ENCODE measurements around the gene RSRC2.
"Not testable (repeated sequence)": the region's sequence is repeated elsewhere in the genome, so short reads cannot be mapped to it uniquely, and the experiment has no call there.

RSRC2 gene

DNA sequence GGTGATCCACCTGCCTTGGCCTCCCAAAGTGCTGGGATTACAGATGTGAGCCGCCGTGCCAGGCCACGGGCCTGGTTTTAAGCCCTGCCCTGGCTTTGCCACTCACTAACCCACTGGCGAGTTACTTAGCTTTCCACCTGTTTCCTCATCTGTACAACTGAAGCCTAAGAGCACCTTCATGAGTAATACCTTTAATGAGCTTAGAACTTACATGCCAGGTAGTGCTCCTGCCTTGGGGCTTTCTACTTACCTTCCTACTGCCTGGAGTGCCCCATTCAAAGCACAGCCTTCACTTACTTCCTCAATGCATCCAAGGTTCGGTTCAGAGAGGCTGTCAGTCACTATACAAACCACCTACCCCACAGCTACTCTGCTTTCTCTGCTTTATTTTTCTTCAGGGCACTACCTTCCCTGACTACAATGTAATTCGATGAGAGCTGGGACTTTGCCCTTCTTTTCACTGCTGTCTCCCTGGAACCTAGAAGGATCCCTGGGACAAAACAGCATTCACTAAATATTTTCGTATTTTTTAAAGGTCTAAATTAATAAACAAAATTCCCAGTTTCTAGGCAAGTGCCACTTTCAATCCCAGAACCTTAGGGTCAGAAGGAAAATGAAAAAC is 39.8 kb downstream of the RSRC2 start:
- no peak overlapping the region for H3K4me3 ChIP-seq (ENCODE audit: low read depth, low read length)

DNA sequence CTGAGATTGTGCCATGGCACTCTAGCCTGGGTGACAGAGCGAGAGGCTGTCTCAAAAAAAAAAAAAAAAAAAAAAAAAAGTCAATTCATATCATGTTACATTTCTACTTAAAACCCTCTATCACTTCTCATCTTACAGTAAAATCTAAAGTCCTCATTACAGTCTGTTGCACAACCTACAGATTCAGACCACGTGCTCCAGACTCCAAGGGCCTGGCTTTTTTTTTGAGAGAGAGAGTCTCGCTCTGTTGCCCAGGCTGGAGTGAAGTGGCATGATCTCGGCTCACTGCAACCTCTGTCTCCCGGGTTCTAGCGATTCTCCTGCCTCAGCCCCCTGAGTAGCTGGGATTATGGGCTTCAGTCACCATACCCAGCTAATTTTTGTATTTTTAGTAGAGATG is 40.4 kb downstream of the RSRC2 start:
- H3K4me3 ChIP-seq (ENCODE audit: low read depth, low read length) = not testable (repeated sequence)

DNA sequence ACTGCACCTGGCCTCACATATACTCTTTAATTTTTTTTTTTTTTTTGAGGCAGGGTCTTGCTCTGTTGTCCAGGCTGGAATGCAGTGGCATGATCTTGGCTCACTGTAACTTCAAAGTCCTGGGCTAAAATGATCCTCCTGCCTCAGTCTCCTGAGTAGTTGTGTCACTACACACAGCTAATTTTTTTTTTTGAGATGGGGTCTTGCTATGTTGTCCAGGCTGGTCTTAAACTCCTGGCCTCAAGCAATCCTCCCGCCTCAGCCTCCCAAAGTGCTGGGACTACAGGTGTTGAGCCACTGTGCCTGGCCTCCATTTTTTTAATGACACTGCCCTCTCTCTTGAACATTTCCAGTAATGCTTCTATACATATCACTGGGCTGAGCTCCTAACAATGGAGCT is 42.4 kb downstream of the RSRC2 start:
- H3K4me3 ChIP-seq (ENCODE audit: low read depth, low read length) = not testable (repeated sequence)

DNA sequence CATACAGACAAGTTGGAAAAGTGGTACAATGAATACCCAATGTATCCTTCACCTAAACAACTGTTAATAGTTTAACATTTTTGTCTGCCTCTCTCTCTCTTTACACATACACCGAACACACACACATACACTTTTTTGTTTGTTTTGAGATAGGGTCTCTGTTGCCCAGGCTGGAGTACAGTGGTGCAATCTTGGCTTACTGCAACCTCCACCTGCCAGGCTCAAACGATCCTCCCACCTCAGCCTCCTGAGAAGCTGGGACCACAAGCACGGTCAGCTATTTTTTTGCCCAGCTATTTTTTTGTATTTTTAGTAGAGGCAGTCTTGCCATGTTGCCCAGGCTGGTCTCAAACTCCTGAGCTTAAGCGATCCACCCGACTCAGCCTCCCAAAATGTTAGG is 42.8 kb downstream of the RSRC2 start:
- no peak overlapping the region for H3K4me3 ChIP-seq (ENCODE audit: low read depth, low read length)

DNA sequence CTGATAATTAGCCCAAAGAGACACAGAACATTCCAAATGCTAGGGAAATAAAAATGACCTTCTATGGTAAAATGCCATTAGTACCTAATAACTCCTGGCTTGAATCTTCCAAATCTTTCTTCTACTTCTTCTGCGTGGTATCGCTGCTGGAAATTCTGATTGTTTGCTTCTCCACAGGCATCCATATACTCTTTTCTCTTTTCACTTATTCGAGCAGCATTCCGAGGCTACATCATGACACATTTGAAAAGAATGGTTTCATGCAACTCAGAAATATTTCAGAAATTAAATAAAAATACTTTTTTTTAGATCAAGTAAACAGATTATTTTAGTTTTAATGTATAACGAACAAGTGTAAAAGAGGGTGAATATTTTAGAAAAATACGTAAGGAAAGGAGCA is 44.9 kb downstream of the RSRC2 start:
- no peak overlapping the region for H3K4me3 ChIP-seq (ENCODE audit: low read depth, low read length)

DNA sequence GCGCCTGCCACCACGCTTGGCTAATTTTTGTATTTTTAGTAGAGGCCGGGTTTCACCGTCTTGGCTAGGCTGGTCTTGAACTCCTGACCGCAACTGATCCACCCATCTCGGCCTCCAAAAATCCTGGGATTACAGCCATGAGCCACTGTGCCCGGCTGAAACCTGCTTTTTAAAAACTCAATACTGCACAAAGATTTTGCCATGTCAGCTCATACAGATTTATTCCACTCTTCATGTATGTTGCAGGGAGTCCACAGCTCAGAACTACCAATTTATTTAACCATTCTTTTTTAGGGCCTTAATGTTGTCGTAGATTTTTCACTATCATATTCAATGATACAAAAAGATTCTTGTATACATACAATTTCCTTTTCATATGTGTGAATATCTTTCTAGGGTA is 46.0 kb downstream of the RSRC2 start:
- no peak overlapping the region for H3K4me3 ChIP-seq (ENCODE audit: low read depth, low read length)

DNA sequence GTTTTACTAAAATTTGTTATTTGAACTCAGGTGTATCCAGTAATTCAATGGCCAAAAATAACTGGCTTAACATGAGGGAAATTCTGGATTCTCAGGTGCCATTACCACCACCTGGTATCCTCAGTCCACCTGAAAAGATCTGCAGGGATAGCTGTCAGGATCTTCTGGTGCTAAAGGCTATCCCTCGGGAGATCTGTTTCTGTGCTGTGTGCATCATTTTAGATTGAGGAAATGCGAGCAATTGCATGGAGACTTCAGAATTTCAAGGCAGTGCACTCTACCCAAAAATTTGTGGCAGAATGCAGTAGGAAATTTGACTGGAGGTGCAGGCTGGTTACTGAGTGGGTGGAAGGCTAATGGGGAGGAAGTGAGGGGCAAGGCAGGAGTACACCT is 52.4 kb downstream of the RSRC2 start:
- no peak overlapping the region for H3K4me3 ChIP-seq (ENCODE audit: low read depth, low read length)

DNA sequence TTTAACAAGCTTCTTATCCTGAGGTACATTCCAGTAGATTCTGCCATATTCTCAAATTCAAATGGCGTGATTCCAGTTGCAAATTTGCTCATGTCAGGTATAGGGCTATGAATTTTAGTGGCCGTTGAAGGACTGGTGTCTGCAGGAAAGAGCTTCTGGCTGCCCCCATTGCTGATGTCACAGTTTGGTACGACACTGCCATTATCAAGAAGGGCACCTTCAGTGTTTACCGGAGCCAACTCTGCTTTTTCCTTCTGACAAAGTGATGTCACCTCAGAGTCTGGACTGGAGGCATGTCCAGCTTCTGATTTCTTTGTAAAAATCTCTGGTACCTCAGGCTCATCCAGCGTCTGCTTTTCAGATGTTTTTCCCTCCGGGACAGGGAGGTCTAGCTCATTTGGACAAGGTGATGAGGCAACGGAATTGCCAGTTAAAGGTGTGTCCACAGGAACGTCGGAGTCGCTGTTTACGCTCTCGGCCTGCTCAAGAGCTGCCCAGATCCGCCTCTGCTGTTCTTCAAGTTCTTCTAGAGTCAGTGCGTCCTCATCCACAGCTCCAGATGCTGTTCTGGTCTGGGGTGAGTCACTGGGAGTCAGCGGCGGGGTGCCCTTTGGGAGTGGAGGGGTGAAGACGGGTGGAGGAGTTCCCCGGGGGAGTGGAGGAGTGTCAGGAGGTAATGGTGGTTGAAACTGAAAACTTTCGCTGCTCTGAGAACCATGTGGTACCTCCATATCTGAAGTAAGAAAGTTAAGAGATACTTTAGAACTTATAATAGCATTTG is 53.0 kb downstream of the RSRC2 start:
- no peak overlapping the region for H3K4me3 ChIP-seq (ENCODE audit: low read depth, low read length)

DNA sequence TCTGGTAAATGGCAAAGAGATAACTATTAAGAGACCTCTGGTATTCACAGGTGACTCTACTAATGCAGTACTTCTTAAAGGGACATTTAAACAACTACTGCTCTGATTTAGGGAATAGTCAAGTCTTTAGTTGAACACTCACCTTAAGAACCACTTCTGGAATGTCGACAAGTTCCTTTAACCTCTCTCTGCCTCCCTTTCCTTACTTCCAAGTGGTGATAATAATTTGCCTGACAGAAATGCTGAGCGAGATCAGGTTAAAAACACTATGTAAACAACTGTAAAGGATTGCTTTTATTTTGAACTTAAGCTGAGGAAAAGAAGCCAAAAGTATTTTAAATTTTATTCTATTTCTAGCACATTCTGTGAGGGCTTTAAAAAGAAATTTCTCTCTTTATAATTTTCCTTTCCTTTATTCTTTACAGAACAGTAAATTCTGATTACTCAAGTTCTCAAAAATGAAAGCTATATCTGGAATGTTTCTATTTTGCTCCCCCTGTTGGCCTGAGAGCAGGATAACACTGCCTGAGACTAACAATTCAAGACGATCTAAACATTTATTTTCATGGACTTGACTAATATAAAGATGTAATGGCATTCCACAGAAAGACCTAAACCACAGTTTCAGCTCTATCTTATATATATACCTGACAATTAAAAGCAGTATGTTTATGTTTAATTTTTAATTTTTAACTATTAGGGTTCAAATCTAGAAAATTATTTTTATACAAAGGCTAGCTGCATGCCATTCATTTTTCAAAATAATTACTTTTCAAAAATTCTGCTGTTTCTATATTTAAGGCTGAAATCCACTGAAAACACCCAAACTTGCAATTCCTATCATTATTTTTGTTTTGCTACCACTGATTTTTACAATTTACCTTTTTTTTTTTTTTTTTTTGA is 55.2 kb downstream of the RSRC2 start:
- H3K4me3 ChIP-seq (ENCODE audit: low read depth, low read length) = no peak overlapping the region

DNA sequence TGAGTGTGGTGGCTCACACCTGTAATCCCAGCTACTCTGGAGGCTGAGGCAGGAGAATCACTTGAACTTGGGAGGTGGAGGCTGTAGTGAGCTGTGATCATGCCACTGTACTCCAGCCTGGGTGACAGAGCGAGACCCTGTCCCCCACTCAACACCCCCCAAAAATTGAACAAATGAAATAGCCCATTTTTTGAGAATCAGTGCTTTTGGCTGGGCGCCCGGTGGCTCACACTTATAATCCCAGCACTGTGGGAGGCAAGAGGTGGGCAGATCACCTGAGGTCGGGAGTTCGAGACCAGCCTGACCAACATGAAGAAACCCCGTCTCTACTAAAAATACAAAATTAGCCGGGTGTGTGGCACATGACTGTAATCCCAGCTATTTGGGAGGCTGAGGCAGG is 56.2 kb downstream of the RSRC2 start:
- H3K4me3 ChIP-seq (ENCODE audit: low read depth, low read length) = not testable (repeated sequence)

DNA sequence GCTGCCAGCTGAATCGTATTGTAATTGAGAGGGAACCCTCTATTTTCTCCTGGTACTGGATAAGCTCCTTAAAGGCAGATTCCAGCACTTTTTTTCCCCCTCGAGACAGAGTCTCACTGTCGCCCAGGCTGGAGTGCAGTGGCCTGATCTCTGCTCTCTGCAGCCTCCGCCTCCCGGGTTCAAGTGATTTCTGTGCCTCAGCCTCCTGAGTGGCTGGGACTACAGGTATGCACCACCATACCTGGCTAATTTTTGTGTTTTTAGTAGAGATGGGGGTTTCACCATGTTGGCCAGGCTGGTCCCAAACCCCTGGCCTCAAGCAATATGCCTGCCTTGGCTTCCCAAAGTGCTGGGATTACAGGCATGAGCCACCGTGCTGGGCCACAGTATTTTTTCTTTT is 56.9 kb downstream of the RSRC2 start:
- H3K4me3 ChIP-seq (ENCODE audit: low read depth, low read length) = not testable (repeated sequence)

DNA sequence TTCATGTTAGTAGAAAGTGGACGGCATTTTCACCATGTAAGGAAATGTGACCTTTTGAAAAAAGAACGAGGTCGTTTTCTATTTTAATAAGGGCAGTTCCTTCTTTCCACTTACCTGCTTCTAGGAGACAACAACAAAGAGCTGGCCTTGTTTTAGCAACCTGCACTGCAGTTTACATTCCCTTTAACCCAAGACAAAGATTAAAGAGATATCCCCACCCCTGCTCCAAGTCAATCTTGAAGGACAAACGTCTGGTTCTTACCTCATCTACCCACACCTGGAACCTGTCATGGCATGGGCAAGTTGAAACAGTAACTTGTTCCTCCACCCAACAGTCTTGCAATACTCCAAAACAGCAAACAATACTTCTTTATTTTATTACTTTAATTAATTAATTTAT is 58.8 kb downstream of the RSRC2 start:
- no peak overlapping the region for H3K4me3 ChIP-seq (ENCODE audit: low read depth, low read length)

DNA sequence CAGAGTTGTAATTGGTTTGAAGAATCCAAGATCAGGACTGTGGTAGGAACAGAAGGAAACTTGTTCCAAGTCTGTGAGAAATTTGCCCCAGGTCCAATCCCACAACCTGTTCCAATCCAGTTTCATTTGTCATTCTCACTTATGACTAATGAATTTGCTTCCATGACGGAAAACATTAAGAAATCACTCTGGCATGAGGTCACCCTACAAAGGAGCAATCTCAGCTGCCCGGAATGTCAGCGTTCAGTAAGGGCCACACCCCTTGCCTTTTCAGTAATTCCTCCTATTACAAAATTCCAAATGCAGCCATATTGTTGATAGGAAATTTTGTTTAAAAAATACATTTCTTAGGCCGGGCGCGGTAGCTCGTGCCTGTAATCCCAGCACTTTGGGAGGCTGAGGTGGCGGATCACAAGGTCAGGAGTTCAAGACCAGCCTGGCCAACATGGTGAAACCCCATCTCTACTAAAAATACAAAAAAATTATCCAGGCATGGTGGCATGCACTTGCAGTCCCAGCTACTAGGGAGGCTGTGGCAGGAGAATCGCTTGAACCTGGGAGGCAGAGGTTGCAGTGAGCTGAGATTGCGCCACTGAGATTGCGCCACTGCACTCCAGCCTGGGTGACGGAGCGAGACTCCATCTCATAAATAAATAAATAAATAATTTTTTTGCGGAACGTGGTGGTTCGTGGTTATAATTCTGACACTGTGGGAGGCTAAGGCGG is 62.3 kb downstream of the RSRC2 start:
- not testable (repeated sequence) for H3K4me3 ChIP-seq (ENCODE audit: low read depth, low read length)

DNA sequence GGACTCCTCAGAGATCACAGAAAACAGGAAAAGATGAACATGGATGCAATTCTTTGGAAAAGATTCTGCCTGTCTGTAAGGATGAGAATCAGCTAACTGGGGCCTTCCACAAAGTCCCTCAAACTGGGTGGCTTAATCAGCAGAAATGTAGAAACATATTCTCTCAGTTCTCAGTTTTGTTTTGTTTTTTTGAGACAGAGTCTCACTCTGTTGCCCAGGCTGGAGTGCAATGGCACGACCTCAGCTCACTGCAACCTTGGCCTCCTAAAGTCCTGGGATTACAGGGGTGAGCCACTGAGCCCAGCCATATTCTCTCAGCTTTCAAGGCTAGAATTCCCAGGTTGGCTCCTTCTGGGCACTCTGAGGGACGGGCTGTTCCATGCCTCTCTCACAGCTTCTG is 66.1 kb downstream of the RSRC2 start:
- no peak overlapping the region for H3K4me3 ChIP-seq (ENCODE audit: low read depth, low read length)

DNA sequence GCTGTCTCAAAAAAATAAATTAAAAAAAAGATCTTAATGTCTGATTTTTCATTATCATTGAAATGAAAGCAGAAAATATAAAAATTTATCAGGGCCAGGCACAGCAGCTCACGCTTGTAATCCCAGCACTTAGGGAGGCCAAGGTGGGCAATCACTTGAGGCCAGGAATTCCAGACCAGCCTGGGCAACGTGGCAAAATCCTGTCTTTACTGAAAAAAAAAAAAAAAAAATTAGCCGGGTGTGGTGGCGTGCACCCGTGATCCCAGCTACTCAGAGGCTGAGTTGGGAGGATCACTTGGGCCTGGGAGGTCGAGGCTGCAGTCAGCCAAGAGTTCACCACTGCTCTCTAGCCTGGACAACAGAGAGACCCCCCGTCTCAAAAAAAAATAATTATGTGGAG is 66.7 kb downstream of the RSRC2 start:
- no peak overlapping the region for H3K4me3 ChIP-seq (ENCODE audit: low read depth, low read length)

DNA sequence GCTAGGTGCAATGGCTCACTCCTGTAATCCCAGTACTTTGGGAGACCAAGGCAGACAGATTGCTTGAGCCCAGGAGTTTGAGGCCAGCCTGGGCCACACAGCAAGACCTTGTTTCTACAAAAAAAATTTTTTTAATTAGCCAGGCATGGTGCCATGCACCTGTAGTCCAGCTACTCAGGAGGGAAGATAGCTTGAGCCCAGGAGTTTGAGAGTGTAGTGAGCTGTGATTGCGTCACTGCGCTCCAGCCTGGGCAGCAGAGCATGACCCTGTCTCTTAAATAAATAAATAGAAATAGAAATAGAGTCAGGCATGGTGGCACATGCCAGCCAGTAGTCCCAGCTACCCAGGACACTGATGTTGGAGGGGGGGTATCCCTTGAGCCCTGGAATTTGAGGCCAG is 67.5 kb downstream of the RSRC2 start:
- no peak overlapping the region for H3K4me3 ChIP-seq (ENCODE audit: low read depth, low read length)

DNA sequence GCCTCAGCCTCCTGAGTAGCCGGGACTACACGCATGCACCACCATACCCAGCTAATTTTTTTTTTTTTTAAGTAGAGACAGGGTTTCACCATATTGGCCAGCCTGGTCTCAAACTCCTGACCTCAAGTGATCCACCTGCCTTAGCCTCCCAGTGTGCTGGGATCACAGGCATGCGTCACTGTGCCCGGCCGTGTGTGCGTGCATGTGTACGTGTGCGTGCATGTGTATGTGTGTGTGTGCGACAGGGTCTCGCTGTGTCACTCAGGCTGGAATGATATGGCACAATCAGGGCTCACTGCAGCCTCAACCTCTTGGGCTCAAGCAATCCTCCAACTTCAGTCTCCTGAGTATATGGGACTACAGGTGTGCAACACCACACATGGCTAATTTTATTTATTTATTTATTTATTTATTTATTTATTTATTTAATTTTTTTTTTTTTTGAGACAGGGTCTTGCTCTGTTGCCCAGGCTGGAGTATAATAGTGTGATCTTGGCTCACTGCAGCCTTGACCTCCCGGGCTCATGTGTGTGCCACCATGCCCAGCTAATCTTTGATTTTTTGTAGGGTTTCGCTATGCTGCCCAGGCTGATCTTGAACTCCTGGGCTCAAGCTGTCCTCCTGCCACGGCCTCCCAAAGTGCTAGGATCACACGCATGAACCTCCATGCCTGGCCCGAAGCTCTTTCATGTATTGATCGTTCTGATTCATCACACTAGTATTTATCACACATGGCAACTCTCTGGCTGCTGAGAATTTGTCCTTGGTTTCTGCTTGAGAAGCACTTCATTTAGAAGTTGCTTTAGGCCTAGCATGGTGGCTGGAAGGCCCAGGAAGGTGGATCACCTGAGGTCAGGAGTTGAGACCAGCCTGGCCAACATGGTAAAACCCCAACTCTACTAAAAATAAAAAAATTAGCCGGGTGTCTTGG is 68.4 kb downstream of the RSRC2 start:
- no peak overlapping the region for H3K4me3 ChIP-seq (ENCODE audit: low read depth, low read length)

DNA sequence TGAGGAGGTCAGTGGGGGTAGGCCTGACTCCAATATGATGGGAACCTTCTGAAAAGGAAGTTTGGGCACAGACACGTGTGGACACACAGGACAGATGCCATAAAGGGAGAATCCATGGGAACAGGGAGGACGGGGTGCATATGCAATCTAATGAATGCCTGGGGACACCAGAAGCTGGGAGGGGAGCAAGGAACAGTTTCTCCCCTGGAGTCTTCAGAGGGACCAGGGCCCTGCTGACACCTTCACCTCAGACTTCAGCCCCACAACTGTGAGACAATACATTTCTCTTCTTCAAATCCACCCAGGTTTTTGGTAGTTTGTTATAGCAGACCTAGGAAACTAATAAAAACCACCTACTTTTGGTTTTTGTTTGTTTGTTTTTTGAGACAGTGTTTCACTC is 69.1 kb downstream of the RSRC2 start:
- H3K4me3 ChIP-seq (ENCODE audit: low read depth, low read length) = no peak overlapping the region

DNA sequence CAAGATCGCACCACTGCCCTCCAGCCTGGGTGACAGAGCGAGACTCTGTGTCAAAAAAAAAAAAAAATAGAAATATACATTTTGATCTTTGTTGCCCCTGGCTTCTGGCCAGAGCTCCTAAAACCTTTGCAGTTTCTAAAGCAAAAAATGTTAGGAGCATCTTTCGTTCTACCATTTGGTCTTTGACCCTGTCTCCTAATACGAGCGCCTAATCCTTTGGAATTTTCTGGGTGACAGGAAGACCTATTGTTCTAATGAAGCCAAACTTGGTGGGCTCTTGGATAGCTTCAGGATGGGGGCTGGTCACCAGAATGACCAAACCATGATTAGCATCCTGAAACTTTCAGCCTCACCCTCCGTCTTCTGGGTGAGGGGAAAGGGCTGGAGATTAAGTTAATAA is 72.0 kb downstream of the RSRC2 start:
- no peak overlapping the region for H3K4me3 ChIP-seq (ENCODE audit: low read depth, low read length)

DNA sequence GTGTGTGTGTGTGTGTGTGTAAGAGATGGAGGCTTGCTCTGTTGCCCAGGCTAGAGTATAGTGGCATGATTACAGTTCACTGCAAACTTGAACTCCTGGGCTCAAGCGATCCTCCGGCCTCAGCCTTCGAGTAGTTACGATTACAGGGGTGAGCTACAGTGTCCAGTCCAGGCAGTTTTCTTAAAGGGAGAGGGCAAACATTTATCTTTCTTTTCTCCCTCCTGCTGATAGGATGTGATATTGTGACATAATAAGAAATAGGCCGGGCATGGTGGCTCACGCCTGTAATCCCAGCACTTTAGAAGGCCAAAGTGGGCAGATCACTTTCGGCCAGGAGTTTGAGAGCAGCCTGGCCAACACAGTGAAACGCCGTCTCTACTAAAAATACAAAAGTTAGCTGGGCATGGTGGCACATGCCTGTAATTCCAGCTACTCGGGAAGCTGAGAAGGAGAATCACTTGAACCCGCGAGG is 72.5 kb downstream of the RSRC2 start:
- no peak overlapping the region for H3K4me3 ChIP-seq (ENCODE audit: low read depth, low read length)
